Astrocyte (in vitro differentiated cells and primary cell): Measurements from ENCODE around the gene CNTF.

Experiments used
- CTCF ChIP-seq: IDR thresholded peaks from 2 replicates; pipeline ENCODE4 v1.5.1; 2011; ENCODE audit warnings: low read depth, mild to moderate bottlenecking, inconsistent platforms, low read length, moderate library complexity; ENCODE audit not compliant: insufficient read depth
- EZH2 ChIP-seq: IDR thresholded peaks from 2 replicates; pipeline ENCODE4 v1.6.1; 2012; ENCODE audit warnings: mild to moderate bottlenecking, low read length, inconsistent platforms; ENCODE audit not compliant: insufficient read depth

- TF ChIP-seq CTCF, result no peak
- no peak for TF ChIP-seq EZH2
Measured at GRCh38 chr11:58637371-58637770, 14.9 kb downstream of the CNTF start.
